ENCODE data around the gene KLF4.

Gene KLF4

DNA sequence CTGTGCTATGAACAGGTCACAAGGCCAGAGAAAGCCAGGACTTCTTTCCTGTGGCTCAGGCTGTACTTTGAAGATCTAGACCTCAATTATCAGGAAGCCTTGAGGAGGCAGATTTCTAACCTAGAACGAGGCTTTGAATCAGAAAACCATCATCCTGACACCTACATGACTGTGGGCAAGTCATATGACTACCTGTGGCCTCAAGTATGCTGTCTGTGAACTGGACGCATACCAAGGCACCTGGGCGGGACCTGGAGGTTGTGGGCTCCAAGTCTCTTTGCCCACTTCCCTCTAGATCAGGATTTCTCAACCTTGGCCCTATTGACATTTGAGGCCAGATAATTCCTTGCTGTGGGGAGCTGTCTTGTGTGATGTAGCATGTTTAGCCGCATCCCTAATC is 42.5 kb downstream of the KLF4 start:
- 67 to 78% methylated on average over 1 to 2 of the region's 4 CpGs for WGBS, 2 experiments (ENCODE audit: insufficient coverage in 2 of 2)

DNA sequence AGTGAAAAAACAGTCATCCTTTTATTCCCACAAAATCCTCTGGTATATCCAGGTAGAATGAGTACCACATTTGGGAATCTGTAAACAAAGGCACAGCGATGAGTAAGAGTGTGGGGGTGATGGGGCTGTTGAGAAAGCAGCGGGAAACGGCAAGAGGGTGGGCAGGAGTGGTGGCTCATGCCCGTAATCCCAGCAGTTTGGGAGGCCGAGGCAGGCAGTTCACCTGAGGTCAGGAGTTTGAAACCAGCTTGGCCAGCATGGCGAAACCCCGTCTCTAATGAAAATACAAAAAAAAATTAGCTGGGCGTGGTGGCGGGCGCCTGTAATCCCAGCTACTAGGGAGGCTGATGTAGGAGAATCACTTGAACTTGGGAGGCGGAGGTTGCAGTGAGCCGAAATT is 43.1 kb downstream of the KLF4 start:
- H3K27ac ChIP-seq (ENCODE audit: low read depth, low read length, severe bottlenecking) = no peak overlapping the region
- H3K36me3 ChIP-seq (ENCODE audit: control insufficient read depth, insufficient read depth, low read length) = no peaks in the 10 kb centered on the region
- H3K4me1 ChIP-seq (ENCODE audit: control insufficient read depth, insufficient read depth, low read length, poor library complexity, severe bottlenecking) = no peaks in the 10 kb centered on the region
- no peaks in the 10 kb centered on the region for H3K9me3 ChIP-seq (ENCODE audit: control insufficient read depth, low read length)
- H3K4me3 ChIP-seq (ENCODE audit: extremely low read depth, insufficient read depth, low read length, poor library complexity, severe bottlenecking) = no peak overlapping the region
- 91 to 95% methylated on average over 11 of the region's 12 CpGs for whole genome bisulfite sequencing, 2 experiments (ENCODE audit: insufficient coverage in 2 of 2)

More for the DNA sequence above, 42.5 kb downstream of the KLF4 start:
- Histone ChIP-seq H3K36me3 (ENCODE audit: control insufficient read depth, insufficient read depth, low read length) (no peaks in the 10 kb centered on the region), H3K27ac (ENCODE audit: low read depth, low read length, severe bottlenecking) (no peak overlapping the region), H3K4me1 (ENCODE audit: control insufficient read depth, insufficient read depth, low read length, poor library complexity, severe bottlenecking) (no peaks in the 10 kb centered on the region), H3K4me3 (ENCODE audit: extremely low read depth, insufficient read depth, low read length, poor library complexity, severe bottlenecking) (no peak overlapping the region), H3K9me3 (ENCODE audit: control insufficient read depth, low read length) (no peaks in the 10 kb centered on the region)

DNA sequence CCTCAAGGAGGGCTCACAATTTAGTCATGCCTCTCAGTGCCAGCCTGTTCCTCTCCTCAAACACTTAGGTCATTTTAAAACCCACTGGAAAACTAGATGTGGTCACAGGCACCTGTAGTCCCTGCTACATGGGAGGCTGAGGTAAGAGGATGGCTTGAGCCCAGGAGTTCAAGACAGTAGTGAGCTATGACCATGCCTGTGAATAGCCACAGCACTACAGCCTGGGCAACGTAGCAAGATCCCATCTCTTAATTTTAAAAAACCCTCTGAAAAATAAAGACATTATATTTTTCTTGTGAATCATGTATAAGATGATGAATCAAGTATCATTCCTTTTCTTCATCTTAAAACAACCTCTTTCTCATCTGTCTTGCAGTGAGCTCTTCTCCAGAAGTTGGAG is 45.8 kb downstream of the KLF4 start:
- H3K27ac ChIP-seq (ENCODE audit: low read depth, low read length, severe bottlenecking) = no peak overlapping the region
- H3K36me3 ChIP-seq (ENCODE audit: control insufficient read depth, insufficient read depth, low read length) = no peaks in the 10 kb centered on the region
- H3K4me3 ChIP-seq (ENCODE audit: extremely low read depth, insufficient read depth, low read length, poor library complexity, severe bottlenecking) = no peak overlapping the region
- WGBS, 2 experiments (ENCODE audit: insufficient coverage in 2 of 2) = no CpG with 5 or more reads among the region's 1 CpG
- no peaks in the 10 kb centered on the region for H3K4me1 ChIP-seq (ENCODE audit: control insufficient read depth, insufficient read depth, low read length, poor library complexity, severe bottlenecking)
- no peaks in the 10 kb centered on the region for H3K9me3 ChIP-seq (ENCODE audit: control insufficient read depth, low read length)

DNA sequence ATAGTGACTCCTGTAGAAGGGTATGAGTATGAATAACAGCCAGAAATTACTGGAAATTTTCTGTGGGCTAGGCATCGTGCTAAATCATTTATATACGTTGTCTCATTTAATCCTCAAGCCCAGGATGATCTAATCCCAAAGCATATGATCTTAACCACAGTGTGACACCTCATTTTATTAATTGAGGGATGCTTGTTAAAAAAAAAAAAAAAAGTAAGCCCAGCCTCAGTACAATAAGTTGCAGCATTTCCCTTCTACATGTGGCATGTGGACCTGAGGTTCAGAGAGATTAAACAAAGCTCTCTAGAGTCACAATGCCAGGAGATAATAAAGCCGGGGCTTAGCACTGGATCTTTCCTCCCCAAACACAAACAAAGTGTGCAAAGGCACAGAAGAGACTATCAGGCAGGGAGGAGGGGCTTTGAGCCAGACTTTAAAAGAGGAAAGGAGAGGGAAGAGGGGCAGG is 49.5 kb downstream of the KLF4 start:
- H3K4me1 ChIP-seq (ENCODE audit: control insufficient read depth, insufficient read depth, low read length, poor library complexity, severe bottlenecking) = peaks cover 7% of the 10 kb centered on the region
- no peaks in the 10 kb centered on the region for H3K9me3 ChIP-seq (ENCODE audit: control insufficient read depth, low read length)
- 43% methylated on average over 1 of the region's 3 CpGs; no CpG with 5 or more reads in 1 of the 2 experiments for WGBS, 2 experiments (ENCODE audit: insufficient coverage in 2 of 2)
- H3K27ac ChIP-seq (ENCODE audit: low read depth, low read length, severe bottlenecking) = no peak overlapping the region
- H3K36me3 ChIP-seq (ENCODE audit: control insufficient read depth, insufficient read depth, low read length) = no peaks in the 10 kb centered on the region
- no peak overlapping the region for H3K4me3 ChIP-seq (ENCODE audit: extremely low read depth, insufficient read depth, low read length, poor library complexity, severe bottlenecking)

DNA sequence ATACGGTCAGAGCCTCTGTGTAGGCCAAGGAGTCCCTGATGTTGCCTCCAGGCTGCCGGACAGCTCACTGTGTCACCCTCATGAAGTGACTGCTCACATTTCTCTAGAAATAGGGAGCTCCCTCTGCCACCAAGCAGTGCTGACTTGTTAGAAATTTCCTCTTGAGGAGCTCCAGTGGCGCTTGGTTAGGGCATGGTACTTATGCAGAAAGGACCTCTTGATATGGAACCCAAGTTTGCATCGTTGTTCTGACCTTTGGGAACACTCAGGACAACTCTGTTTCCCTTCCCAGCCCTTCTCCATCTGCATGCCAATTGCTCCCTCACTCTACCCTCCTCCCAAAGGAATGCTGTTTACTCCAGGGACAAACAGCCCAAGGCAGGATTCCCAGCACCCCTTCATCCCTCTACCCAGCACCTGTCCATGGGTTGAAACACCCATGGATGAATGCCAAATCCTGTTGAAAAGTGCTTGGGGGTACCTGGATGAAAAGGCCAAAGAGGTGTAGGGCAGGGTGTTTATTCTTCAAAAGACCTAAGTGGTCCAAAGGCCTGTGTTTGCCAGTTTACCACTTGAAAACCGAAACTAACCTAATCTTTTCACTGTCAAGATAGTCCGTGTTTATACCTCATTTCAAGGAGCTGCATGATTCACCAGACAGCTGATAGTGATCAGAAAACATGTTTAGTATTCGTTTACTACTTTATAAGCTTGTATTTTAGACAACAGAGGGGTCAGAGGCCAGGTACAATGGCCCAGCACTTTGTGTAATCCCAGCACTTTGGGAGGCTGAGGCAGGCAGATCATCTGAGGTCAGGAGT is 51.1 kb downstream of the KLF4 start:
- WGBS, 2 experiments (ENCODE audit: insufficient coverage in 2 of 2) = 33 to 42% methylated on average over 6 to 7 of the region's 7 CpGs
- no peak overlapping the region for H3K4me3 ChIP-seq (ENCODE audit: extremely low read depth, insufficient read depth, low read length, poor library complexity, severe bottlenecking)
- H3K36me3 ChIP-seq (ENCODE audit: control insufficient read depth, insufficient read depth, low read length) = no peaks in the 10 kb centered on the region
- no peaks in the 10 kb centered on the region for H3K9me3 ChIP-seq (ENCODE audit: control insufficient read depth, low read length)
- H3K27ac ChIP-seq (ENCODE audit: low read depth, low read length, severe bottlenecking) = no peak overlapping the region
- H3K4me1 ChIP-seq (ENCODE audit: control insufficient read depth, insufficient read depth, low read length, poor library complexity, severe bottlenecking) = peaks cover 7% of the 10 kb centered on the region

DNA sequence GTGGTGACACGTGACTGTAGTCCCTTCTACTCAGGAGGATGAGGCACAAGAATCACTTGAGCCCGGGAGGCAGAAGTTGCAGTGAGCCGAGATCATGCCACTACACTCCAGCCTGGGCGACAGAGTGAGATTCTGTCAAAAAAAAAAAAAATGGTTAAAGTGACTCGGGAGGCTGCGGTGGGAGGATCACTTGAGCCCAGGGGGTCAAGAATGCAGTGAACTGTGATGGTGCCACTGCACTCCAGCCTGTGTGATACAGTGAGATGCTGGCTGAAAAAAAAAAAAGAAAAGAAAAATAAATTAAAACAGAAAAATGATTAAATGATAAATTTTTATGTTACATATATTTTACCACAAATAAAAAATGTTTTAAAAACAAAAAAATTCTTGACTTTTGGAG is 51.9 kb downstream of the KLF4 start:
- Histone ChIP-seq H3K4me3 (ENCODE audit: extremely low read depth, insufficient read depth, low read length, poor library complexity, severe bottlenecking) (no peak overlapping the region), H3K9me3 (ENCODE audit: control insufficient read depth, low read length) (no peaks in the 10 kb centered on the region), H3K36me3 (ENCODE audit: control insufficient read depth, insufficient read depth, low read length) (no peaks in the 10 kb centered on the region), H3K27ac (ENCODE audit: low read depth, low read length, severe bottlenecking) (no peak overlapping the region), H3K4me1 (ENCODE audit: control insufficient read depth, insufficient read depth, low read length, poor library complexity, severe bottlenecking) (peaks cover 7% of the 10 kb centered on the region)
- 65 to 68% methylated on average over 4 to 5 of the region's 6 CpGs for WGBS, 2 experiments (ENCODE audit: insufficient coverage in 2 of 2)

DNA sequence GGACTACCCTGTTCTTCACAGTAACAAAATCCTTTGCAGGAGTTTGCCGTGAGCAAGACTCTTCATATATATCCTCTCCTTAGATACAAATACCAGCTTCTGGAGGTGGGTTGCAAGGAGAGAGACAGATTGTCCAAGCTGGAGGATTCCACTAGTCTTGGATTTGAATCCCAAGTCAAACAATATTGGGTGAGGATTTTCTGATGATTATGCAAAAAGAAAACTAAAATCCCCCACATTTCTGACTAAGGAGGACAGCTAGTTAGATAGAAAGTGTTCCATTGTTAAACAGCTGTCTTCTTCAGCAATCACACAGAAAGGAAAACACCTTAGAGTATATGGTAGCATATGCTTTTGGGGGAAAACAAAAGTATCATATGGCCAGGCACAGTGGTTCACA is 54.2 kb downstream of the KLF4 start:
- Histone ChIP-seq H3K36me3 (ENCODE audit: control insufficient read depth, insufficient read depth, low read length) (no peaks in the 10 kb centered on the region), H3K4me3 (ENCODE audit: extremely low read depth, insufficient read depth, low read length, poor library complexity, severe bottlenecking) (no peak overlapping the region), H3K9me3 (ENCODE audit: control insufficient read depth, low read length) (no peaks in the 10 kb centered on the region), H3K4me1 (ENCODE audit: control insufficient read depth, insufficient read depth, low read length, poor library complexity, severe bottlenecking) (peaks cover 7% of the 10 kb centered on the region), H3K27ac (ENCODE audit: low read depth, low read length, severe bottlenecking) (no peak overlapping the region)
- no CpG with 5 or more reads among the region's 1 CpG for WGBS, 2 experiments (ENCODE audit: insufficient coverage in 2 of 2)

All from mesodermal cell (in vitro differentiated cells).